Muscle of back (tissue), 11 donors: ENCODE data around the gene SDC3. TPM values are rescaled to one million over a fixed set of nuclear protein-coding genes. Genes with fewer than 3 reads are reported as not detected.
A peak's percentile ranks its signal among the peaks of the same experiment; 100 is the strongest.

Experiments used
- DNase-seq, 3 donors: peaks; one replicate each; pipeline versions ENCODE4 v3.0.0 to v3.0.0-alpha.2; 2013
- polyA plus RNA-seq, 10 donors: library from polyadenylated mRNA; unstranded; fragments of 120-200 nt; gene quantifications; one replicate each; pipeline ENCODE4 v1.2.1, GENCODE V29; 2013; ENCODE audit not compliant: insufficient read length in 10 of 10

The SDC3 gene
- polyA plus RNA-seq, 10 donors: 33.9 to 62.1 (median 41.1) TPM

DNA sequence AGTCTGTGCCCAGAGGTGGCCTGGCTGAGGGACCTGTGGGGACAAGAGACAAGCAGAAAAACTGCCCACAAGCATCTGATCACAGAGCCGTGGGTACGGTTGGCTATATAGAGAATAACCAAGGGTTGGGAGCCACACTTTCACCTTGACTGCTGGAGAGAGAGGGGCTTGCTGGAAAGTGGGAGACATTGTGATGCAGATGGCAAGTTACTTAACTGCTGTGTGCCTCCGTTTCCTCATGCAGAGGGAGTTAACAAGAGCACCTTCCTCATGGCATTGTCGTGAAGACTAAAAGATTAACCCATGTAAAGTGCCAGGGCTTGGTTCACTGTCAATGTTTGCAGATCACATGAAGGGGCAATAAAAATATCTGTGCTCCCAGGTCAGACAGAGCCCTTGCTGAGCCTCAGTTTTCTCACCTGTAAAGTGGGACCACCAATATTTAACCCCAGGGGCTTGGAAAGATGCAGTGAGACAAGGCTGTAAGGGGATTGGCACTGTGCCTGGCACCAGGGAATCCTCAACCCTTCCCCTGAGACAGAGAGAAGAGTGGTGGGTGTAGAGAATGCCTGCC is 52.8 kb downstream of the SDC3 start:
- DNase-seq: no peak

GRCh38 chr1:30853350-30853749 is 55.2 kb downstream of the SDC3 start:
- no peak for DNase-seq

GRCh38 chr1:30852026-30852425 is 56.5 kb downstream of the SDC3 start:
- DNase-seq: peak in 2 of 3 donors; percentile 24 to 40

GRCh38 chr1:30851286-30851685 is 57.3 kb downstream of the SDC3 start:
- DNase-seq: no peak

DNA sequence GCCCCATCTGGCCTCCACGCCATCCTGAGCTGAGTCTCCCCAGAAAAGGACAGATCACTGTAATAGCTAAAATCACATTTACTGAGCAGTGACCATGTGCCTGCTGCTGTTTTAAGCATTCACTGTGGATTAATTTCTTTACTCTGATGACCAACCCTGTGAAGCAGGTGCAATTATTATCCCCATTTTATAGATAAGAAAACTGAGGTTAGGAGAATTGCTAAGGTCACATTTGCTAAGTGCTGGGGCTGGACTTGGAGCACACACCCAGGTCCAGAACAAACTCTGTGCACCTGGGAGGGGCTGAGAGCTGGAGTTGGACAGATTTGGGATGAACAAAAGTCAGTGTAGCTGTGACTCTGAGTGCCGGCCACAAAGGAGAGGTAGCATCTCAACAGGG is 58.0 kb downstream of the SDC3 start:
- no peak for DNase-seq

DNA sequence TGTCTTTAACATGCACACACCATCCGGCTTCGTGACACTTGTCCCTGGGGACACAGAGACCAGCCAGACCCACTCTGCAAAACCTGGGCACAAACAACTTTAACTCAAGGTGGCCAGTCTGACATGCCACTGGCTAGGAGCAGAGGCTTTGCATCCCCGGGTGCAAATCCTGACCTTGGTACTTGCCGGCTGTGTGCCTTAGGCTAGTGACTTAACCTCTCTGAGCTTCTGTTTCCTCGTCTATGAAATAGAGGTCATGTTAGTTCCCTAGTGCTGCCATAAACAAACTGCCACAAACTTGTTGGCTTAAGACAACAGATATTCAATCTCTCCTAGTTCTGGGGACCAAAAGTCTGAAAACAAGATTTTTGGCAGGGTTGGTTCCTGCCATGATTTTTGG is 60.4 kb downstream of the SDC3 start:
- no peak for DNase-seq

- DNase-seq: peak in 2 of 3 donors; percentile 32 to 63
Observed at GRCh38 chr1:30847358-30847972, 61.1 kb downstream of the SDC3 start.

DNA sequence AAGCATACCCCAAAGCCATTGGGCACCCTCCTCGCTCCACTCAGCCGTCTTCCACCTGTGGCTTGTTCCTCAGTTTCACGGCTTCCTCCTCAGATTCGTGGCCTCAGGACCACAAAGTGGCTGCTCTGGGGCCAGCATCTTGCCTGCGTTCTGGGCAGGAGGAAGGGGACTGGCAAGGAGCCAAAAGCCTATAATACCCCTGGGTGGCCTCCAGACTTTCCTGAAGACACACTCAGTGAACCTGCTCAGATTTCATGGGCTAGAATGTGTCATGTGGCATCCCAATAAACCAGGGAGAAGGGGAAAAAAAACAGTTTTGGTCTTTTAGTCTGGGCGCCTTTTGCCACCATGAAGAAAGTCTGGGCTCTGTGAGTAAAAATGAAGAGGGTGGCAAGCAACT is 62.0 kb downstream of the SDC3 start:
- no peak for DNase-seq

GRCh38 chr1:30845904-30846290 is 62.7 kb downstream of the SDC3 start:
- DNase-seq: no peak

GRCh38 chr1:30845237-30845903 is 63.2 kb downstream of the SDC3 start:
- no peak for DNase-seq

DNA sequence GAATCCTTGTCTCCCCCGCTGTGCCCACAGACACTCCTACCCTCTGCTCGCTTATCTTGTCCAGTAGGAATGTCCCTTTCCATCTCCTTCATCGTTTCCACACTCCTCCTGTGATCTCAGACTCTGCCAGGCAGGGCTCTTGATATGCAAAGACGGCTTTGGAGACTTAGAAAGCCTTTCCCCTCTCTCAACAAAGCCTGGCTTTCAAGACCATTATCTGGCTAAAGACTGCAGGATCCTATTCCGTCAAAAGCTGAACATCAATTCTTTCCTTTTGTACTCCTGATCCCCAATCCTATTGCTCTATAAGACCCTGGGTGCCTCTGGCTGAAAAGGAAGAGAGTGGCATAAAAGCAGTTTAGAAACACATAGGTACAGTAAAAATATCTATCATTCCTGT is 63.9 kb downstream of the SDC3 start:
- no peak for DNase-seq

GRCh38 chr1:30842697-30843354 is 65.7 kb downstream of the SDC3 start:
- peak in 2 of 3 donors; percentile 20 to 52 for DNase-seq

- DNase-seq: peak; percentile 50 to 61 (median 55)
Observed at GRCh38 chr1:30840904-30841598, 67.5 kb downstream of the SDC3 start.

DNA sequence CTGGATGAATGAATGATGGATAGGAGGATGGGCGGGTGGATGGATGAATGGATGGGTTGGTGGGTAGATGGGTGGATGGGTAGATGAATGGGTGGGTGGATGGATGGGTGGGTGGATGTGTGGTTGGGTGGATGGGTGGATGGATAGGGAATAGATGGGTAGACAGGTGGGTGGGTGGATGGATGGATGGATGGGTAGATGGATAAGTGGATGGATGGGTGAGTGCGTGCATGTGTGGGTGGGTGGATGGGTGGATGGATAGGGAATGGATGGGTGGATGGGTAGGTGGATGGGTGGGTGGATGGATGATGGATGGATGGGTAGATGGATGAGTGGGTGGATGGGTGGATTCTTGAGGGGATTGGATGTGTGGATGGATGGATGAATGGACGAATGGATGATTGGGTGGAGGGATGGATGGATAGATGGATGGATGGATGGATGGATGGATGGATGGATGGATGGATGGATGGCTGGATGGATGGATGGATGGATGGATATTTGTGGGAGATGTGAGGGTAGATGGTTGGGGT is 68.7 kb downstream of the SDC3 start:
- no peak for DNase-seq

DNA sequence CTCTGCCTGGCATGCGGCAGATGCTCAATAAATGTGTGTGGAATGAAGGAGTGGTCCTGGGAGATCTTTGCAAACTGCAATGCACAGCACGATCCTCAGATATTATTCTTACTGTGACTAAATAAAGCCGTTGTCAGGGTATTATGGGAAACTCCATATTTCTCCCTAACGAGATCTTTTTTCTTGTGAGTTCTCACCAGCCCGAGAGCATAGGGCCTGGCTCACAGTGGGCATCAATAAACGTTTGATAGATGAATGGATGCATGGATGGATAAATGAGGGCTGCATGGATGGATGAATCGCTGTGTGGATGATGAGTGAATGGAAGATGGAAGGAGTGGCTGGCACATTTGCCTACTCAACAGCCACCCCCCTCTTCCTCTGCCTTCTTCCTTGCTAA is 69.6 kb downstream of the SDC3 start:
- DNase-seq: no peak

DNA sequence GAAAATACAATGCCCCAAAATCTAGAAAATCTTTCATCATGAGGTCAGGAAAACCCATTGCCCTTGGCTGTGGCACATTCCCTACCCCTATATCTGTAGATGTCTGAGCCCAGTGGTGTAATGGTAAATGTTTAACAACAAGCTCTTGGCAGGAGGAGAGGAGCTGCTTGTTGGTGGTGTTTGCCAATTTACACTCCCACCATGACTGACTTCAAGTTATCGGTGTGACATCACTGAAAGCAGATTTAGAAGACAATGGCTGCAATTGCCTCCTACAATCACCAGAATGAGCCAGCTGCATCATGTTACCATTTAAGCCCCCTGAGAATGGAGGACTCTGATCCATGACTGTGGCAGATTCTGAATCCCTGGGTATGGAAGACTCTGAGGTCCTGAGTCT is 70.9 kb downstream of the SDC3 start:
- no peak for DNase-seq

- DNase-seq: no peak
Observed at GRCh38 chr1:30834253-30834652, 74.3 kb downstream of the SDC3 start.

GRCh38 chr1:30830537-30830936 is 78.0 kb downstream of the SDC3 start:
- no peak for DNase-seq

- DNase-seq: no peak
Observed at GRCh38 chr1:30829889-30830288, 78.7 kb downstream of the SDC3 start.

- no peak for DNase-seq
Observed at GRCh38 chr1:30824736-30825429, 83.7 kb downstream of the SDC3 start.

DNA sequence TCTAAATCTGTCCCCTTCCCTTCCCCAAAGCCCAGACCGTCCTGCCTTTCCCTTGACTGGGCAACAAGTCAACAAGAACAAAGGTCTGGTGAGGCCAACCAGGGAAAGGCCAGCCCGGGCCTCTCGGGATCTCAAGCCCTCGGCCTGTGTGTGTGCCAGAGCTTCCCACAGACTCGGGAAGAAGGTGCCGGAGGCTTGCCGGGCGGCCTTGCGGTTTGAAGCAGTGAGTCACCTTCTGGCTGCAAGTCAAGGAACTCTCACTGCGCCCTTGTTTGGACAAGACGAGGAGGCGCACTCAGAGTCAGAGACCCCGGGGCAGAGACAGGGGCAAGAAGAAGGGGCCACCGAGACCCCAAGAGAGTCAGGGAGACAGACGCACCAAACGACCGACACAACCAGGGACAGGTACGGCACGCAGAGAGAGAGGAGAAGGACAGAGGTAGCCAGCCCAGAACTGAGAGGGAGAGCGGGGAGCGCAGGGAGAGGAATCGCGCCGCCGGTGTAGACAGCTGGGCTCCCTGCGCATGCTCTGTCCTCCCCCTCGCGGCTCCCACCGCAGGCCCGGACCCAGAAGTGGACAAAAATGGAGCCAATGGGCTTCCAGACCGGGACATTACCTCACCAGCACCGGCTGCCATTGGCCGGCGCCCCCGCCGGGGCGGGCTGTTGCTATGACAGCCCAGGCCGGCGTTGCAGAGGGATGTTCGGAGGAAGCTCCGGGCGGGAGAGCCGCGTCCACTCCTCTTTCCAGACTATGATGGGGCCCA is 84.4 kb downstream of the SDC3 start:
- DNase-seq: peak; percentile 97 to 99 (median 98)
